ENCODE data around the gene DMKN.
A peak's percentile ranks its signal among the peaks of the same experiment; 100 is the strongest.

DNA sequence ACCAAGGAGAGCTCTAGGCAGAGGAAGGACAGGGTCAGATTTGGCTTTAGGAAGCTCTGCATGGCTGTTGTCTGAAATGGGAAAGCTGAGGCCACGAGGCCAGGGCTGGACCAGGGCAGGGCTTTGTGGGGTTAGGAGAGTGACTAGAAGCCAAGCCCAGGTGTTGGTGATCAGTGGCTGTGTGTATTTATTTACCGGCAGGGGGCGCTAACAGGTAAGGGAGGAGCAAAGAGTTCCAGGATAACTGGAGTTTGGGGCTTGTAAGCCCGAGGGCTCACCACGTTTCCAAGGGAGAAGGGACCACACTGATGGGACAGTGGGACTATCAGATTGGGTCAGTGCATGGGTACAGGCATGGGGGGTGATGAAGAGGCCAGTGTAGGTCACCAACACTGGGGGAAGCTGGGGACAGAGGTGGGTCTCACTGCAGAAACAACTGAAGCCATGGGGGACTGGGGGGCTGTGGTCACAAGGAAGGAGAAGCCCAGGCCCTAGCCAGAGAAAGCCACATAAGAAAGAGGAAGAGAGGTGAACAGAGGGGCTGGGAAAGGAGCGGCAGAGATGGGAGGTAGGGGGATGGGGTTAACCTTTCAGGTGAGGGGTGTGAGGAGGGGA lies 35.8 kb upstream of the DMKN start:
- TF ChIP-seq, protein P1, sequence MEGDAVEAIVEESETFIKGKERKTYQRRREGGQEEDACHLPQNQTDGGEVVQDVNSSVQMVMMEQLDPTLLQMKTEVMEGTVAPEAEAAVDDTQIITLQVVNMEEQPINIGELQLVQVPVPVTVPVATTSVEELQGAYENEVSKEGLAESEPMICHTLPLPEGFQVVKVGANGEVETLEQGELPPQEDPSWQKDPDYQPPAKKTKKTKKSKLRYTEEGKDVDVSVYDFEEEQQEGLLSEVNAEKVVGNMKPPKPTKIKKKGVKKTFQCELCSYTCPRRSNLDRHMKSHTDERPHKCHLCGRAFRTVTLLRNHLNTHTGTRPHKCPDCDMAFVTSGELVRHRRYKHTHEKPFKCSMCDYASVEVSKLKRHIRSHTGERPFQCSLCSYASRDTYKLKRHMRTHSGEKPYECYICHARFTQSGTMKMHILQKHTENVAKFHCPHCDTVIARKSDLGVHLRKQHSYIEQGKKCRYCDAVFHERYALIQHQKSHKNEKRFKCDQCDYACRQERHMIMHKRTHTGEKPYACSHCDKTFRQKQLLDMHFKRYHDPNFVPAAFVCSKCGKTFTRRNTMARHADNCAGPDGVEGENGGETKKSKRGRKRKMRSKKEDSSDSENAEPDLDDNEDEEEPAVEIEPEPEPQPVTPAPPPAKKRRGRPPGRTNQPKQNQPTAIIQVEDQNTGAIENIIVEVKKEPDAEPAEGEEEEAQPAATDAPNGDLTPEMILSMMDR (IDR thresholded peaks at IDR 0.05; ENCODE audit: low read depth, low read length, poor library complexity, severe bottlenecking), result peak; percentile 93
- no peak for TF ChIP-seq EZH2phosphoT487 (IDR thresholded peaks at IDR 0.05; ENCODE audit: borderline replicate concordance, low read length)

Measured in DOHH2 (cell line).